SU-DHL-6 (cell line): Measurements from ENCODE around the gene EFHC2.

ENCODE experiments used
- CTCF ChIP-seq: fragments of 200-600 bp; sonication (generic); IDR thresholded peaks from one replicate; pipeline ENCODE4 v1.5.1; 2017; ENCODE audit warnings: antibody characterized with exemption, mild to moderate bottlenecking, low read length, moderate library complexity; ENCODE audit not compliant: insufficient read depth, poor library complexity, severe bottlenecking
- EZH2phosphoT487 ChIP-seq: fragments of 200-600 bp; sonication (generic), shearing (Covaris generic); conservative IDR thresholded peaks from 2 replicates; pipeline ENCODE4 v1.6.1; 2018; ENCODE audit warnings: mild to moderate bottlenecking, antibody characterized with exemption, low read length, moderate library complexity, mixed read lengths

- no peak for TF ChIP-seq EZH2phosphoT487
- no peak for TF ChIP-seq CTCF
These were observed 9.3 kb upstream of the EFHC2 start for GRCh38 chrX:44352758-44353157.
